Esophagus muscularis mucosa (tissue), 4 donors: ENCODE data around the gene MDK.

Source experiments
- EP300 ChIP-seq: sonication (generic); formaldehyde crosslinking; IDR thresholded peaks from one replicate; pipeline ENCODE4 v1.6.1; 2017; ENCODE audit warnings: antibody characterized with exemption
- POLR2A ChIP-seq: fragments of 450-650 bp; IDR thresholded peaks from one replicate; pipeline ENCODE4 v1.6.1; 2017; ENCODE audit warnings: antibody characterized with exemption, moderate library complexity, mild to moderate bottlenecking, low read depth
- TF ChIP-seq, protein P1 (sequence below), 3 experiments: fragments of 200-600 bp in 2 of 3; fragments of 450-650 bp in 1 of 3; sonication (generic) in 2 of 3; IDR thresholded peaks; one replicate each; pipeline ENCODE4 v1.5.1; 2017 to 2019; ENCODE audit warnings: antibody characterized with exemption in 3 of 3, mild to moderate bottlenecking in 2 of 3, moderate library complexity in 1 of 3

DNA sequence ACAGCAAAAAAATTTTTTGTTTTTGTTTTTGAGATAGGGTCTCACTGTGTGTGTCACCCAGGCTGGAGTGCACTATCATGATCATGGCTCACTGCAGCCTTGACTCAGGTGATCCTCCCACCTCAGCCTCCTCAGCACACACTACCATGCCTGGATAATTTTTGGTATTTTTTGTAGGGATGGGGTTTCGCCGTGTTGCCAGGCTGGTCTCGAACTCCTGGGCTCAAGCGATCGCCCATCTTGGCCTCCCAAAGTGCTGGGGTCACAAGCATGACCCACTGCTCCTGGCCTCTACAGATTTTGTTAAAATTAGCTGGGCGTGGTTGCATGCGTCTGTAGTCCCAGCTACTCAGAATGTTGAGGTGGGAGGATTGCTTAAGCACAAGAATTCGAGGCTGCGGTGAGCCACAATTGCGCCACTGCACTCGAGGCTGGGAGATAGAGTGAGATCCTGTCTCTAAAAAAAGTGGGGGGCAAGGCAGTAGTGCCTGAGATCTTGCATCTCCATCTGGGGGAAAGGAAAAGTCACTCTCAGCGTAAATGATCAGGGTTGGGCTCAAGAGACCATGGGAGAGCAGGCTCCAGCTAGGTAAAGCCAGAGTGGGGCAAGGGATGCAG lies 44.8 kb upstream of the MDK start:
- no peak for TF ChIP-seq POLR2A
- no peak for TF ChIP-seq EP300
- TF ChIP-seq, protein P1, sequence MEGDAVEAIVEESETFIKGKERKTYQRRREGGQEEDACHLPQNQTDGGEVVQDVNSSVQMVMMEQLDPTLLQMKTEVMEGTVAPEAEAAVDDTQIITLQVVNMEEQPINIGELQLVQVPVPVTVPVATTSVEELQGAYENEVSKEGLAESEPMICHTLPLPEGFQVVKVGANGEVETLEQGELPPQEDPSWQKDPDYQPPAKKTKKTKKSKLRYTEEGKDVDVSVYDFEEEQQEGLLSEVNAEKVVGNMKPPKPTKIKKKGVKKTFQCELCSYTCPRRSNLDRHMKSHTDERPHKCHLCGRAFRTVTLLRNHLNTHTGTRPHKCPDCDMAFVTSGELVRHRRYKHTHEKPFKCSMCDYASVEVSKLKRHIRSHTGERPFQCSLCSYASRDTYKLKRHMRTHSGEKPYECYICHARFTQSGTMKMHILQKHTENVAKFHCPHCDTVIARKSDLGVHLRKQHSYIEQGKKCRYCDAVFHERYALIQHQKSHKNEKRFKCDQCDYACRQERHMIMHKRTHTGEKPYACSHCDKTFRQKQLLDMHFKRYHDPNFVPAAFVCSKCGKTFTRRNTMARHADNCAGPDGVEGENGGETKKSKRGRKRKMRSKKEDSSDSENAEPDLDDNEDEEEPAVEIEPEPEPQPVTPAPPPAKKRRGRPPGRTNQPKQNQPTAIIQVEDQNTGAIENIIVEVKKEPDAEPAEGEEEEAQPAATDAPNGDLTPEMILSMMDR (IDR thresholded peaks at IDR 0.05), result no peak
